ENCODE data around the gene DGKI. TPM values are rescaled to one million over a fixed set of nuclear protein-coding genes. Genes with fewer than 3 reads are reported as not detected.

DGKI gene
- total RNA-seq, 1 experiment from 2014 or later: 0.15 TPM

DNA sequence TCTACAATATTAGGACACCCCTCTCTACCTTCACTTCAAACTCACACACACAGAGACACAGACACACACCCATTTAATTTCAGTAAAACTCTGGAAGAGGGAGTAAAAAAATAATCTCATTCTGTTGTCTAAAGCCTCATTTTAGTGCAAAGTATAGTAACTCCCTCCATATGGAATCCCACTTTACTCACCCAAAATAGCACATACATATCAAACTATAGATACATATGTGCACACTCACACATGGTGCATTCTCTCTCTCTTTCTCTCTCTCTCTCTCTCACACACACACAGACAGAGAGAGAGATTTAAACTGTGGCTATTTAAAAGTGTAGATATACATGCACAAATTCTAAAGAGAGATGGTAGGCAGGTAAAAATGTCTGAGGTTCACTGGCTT is 323.6 kb downstream of the DGKI start:
- H3K4me2 ChIP-seq (ENCODE audit: low read length): no peak overlapping the region
- no peak for DNase-seq (ENCODE audit: low read depth, low spot score)
- H3K4me1 ChIP-seq (ENCODE audit: control insufficient read depth in 1 of 2, insufficient read depth in 2 of 2, low read length in 2 of 2): no peaks in the 10 kb centered on the region
- H3K9me3 ChIP-seq (ENCODE audit: control insufficient read depth in 1 of 2, insufficient read depth in 1 of 2, low read depth in 1 of 2, low read length in 2 of 2): no peaks in the 10 kb centered on the region
- TF ChIP-seq POLR2A (IDR thresholded peaks at IDR 0.05; ENCODE audit: borderline replicate concordance, extremely low read depth, insufficient read depth, insufficient read length) (no peak), EZH2 (IDR thresholded peaks at IDR 0.05) (no peak), JUND (IDR thresholded peaks at IDR 0.05) (no peak)
- TF ChIP-seq, protein P1, sequence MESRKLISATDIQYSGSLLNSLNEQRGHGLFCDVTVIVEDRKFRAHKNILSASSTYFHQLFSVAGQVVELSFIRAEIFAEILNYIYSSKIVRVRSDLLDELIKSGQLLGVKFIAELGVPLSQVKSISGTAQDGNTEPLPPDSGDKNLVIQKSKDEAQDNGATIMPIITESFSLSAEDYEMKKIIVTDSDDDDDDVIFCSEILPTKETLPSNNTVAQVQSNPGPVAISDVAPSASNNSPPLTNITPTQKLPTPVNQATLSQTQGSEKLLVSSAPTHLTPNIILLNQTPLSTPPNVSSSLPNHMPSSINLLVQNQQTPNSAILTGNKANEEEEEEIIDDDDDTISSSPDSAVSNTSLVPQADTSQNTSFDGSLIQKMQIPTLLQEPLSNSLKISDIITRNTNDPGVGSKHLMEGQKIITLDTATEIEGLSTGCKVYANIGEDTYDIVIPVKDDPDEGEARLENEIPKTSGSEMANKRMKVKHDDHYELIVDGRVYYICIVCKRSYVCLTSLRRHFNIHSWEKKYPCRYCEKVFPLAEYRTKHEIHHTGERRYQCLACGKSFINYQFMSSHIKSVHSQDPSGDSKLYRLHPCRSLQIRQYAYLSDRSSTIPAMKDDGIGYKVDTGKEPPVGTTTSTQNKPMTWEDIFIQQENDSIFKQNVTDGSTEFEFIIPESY (IDR thresholded peaks at IDR 0.05; ENCODE audit: extremely low read depth, insufficient replicate concordance, low read length): no peak
- H3K9me2 ChIP-seq (ENCODE audit: insufficient read depth): no peaks in the 10 kb centered on the region
- no peak overlapping the region for H3K4me3 ChIP-seq (replicated peaks in 1 of 2; ENCODE audit: low read depth in 1 of 2, low read length in 2 of 2)
- no peaks in the 10 kb centered on the region for H3K36me3 ChIP-seq (ENCODE audit: control insufficient read depth in 1 of 2, insufficient read depth in 2 of 2, low read length in 2 of 2)
- BruUV-seq (replicated peaks): no TSS peak
- H3K79me2 ChIP-seq (ENCODE audit: insufficient read depth, low read length): no peaks in the 10 kb centered on the region
- no peak overlapping the region for H3K27ac ChIP-seq (ENCODE audit: low read depth, low read length)
- H3K27me3 ChIP-seq (ENCODE audit: insufficient read depth, low read length): no peaks in the 10 kb centered on the region
- ATAC-seq: no peak
- intact Hi-C loops (cut with micrococcal nuclease): no loop called here
- POLR2A ChIA-PET: no interaction called here
- no peak overlapping the region for H3K9ac ChIP-seq (ENCODE audit: low read length)
- no peaks in the 10 kb centered on the region for H4K20me1 ChIP-seq (ENCODE audit: insufficient read depth)
- H2AFZ ChIP-seq (ENCODE audit: low read depth, low read length, poor library complexity, severe bottlenecking): no peak overlapping the region
- RAD21 ChIA-PET (ENCODE audit: low non-redundant PET in 1 of 2, low total read pairs in 2 of 2, uncharacterized antibody in 2 of 2, unreplicated experiment in 2 of 2): no interaction called here
- CTCF ChIA-PET: no interaction called here

DNA sequence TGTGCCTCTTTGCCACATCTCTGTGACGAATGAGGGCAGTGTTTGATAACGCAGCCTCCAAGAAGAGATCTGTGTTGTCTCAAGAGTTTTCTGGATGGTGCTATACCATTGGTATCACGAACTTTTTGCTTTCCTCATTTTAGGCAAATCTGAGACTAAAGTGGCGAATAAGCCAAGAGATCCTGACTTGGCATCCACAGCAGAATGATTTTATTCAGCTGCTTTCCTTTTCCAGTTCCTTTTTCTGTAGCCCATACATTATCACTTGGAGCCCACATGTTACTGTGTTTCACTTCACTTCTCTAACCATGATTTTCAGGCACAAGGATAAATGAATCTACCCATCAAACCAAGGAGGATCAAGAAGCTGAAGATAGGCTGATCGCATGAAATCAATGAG is 325.3 kb downstream of the DGKI start:
- ChIA-PET CTCF (no interaction called here), POLR2A (no interaction called here), RAD21 (ENCODE audit: low non-redundant PET in 1 of 2, low total read pairs in 2 of 2, uncharacterized antibody in 2 of 2, unreplicated experiment in 2 of 2) (no interaction called here)
- Histone ChIP-seq H3K9ac (ENCODE audit: low read length) (no peak overlapping the region), H3K9me2 (ENCODE audit: insufficient read depth) (no peaks in the 10 kb centered on the region), H3K4me3 (replicated peaks in 1 of 2; ENCODE audit: low read depth in 1 of 2, low read length in 2 of 2) (no peak overlapping the region), H3K27me3 (ENCODE audit: insufficient read depth, low read length) (no peaks in the 10 kb centered on the region), H3K27ac (ENCODE audit: low read depth, low read length) (no peak overlapping the region), H3K36me3 (ENCODE audit: control insufficient read depth in 1 of 2, insufficient read depth in 2 of 2, low read length in 2 of 2) (no peaks in the 10 kb centered on the region), H4K20me1 (ENCODE audit: insufficient read depth) (no peaks in the 10 kb centered on the region), H2AFZ (ENCODE audit: low read depth, low read length, poor library complexity, severe bottlenecking) (no peak overlapping the region), H3K4me2 (ENCODE audit: low read length) (no peak overlapping the region), H3K9me3 (ENCODE audit: control insufficient read depth in 1 of 2, insufficient read depth in 1 of 2, low read depth in 1 of 2, low read length in 2 of 2) (no peaks in the 10 kb centered on the region), H3K4me1 (ENCODE audit: control insufficient read depth in 1 of 2, insufficient read depth in 2 of 2, low read length in 2 of 2) (no peaks in the 10 kb centered on the region), H3K79me2 (ENCODE audit: insufficient read depth, low read length) (no peaks in the 10 kb centered on the region)
- ATAC-seq: no peak
- no peak for DNase-seq (ENCODE audit: low read depth, low spot score)
- intact Hi-C loops (cut with micrococcal nuclease): no loop called here
- BruUV-seq (replicated peaks): no TSS peak
- no peak for TF ChIP-seq CEBPB (IDR thresholded peaks at IDR 0.05; ENCODE audit: low read depth)
- TF ChIP-seq CBX3 (IDR thresholded peaks at IDR 0.05; ENCODE audit: low read depth): no peak
- TF ChIP-seq, protein P2, sequence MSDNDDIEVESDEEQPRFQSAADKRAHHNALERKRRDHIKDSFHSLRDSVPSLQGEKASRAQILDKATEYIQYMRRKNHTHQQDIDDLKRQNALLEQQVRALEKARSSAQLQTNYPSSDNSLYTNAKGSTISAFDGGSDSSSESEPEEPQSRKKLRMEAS (IDR thresholded peaks at IDR 0.05): no peak
- no peak for TF ChIP-seq ELF1 (IDR thresholded peaks at IDR 0.05; ENCODE audit: borderline replicate concordance, low read depth)
- no peak for TF ChIP-seq EZH2 (IDR thresholded peaks at IDR 0.05)
- no peak for TF ChIP-seq EZH2phosphoT487 (IDR thresholded peaks at IDR 0.05; ENCODE audit: borderline replicate concordance)
- no peak for TF ChIP-seq JUND (IDR thresholded peaks at IDR 0.05)
- TF ChIP-seq YY1 (IDR thresholded peaks at IDR 0.05; ENCODE audit: extremely low read depth, insufficient replicate concordance, low read depth, low read length): no peak
- TF ChIP-seq, protein P3, sequence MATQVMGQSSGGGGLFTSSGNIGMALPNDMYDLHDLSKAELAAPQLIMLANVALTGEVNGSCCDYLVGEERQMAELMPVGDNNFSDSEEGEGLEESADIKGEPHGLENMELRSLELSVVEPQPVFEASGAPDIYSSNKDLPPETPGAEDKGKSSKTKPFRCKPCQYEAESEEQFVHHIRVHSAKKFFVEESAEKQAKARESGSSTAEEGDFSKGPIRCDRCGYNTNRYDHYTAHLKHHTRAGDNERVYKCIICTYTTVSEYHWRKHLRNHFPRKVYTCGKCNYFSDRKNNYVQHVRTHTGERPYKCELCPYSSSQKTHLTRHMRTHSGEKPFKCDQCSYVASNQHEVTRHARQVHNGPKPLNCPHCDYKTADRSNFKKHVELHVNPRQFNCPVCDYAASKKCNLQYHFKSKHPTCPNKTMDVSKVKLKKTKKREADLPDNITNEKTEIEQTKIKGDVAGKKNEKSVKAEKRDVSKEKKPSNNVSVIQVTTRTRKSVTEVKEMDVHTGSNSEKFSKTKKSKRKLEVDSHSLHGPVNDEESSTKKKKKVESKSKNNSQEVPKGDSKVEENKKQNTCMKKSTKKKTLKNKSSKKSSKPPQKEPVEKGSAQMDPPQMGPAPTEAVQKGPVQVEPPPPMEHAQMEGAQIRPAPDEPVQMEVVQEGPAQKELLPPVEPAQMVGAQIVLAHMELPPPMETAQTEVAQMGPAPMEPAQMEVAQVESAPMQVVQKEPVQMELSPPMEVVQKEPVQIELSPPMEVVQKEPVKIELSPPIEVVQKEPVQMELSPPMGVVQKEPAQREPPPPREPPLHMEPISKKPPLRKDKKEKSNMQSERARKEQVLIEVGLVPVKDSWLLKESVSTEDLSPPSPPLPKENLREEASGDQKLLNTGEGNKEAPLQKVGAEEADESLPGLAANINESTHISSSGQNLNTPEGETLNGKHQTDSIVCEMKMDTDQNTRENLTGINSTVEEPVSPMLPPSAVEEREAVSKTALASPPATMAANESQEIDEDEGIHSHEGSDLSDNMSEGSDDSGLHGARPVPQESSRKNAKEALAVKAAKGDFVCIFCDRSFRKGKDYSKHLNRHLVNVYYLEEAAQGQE (IDR thresholded peaks at IDR 0.05; ENCODE audit: low read depth): no peak
- no peak for TF ChIP-seq SIN3A (IDR thresholded peaks at IDR 0.05; ENCODE audit: low read depth)
- no peak for TF ChIP-seq FOSL1 (IDR thresholded peaks at IDR 0.05; ENCODE audit: low read depth)
- no peak for TF ChIP-seq SRF (IDR thresholded peaks at IDR 0.05; ENCODE audit: low read depth)
- TF ChIP-seq RAD21 (IDR thresholded peaks at IDR 0.05; ENCODE audit: low read depth): no peak
- TF ChIP-seq EGR1 (IDR thresholded peaks at IDR 0.05; ENCODE audit: low read depth): no peak
- TF ChIP-seq POLR2A (IDR thresholded peaks at IDR 0.05; ENCODE audit: borderline replicate concordance, extremely low read depth, insufficient read depth, insufficient read length): no peak
- TF ChIP-seq ZNF274 (IDR thresholded peaks at IDR 0.05; ENCODE audit: low read depth, low read length): no peak

All from HCT116 (cell line).